ENCODE data around the gene RAG2. TPM values are rescaled to one million over a fixed set of nuclear protein-coding genes. Genes with fewer than 3 reads are reported as not detected.

Gene RAG2
- total RNA-seq, 2 experiments from 2014 or later, result not detected

- POLR2A ChIA-PET, result no interaction called here
- CTCF ChIA-PET, result no interaction called here
- H3K9me3 Mint-ChIP-seq, result no peaks in the 10 kb centered on the region
- no peak overlapping the region for H3K4me3 Mint-ChIP-seq
- no peak overlapping the region for H3K27ac Mint-ChIP-seq
- DNase-seq (no peak), ATAC-seq (ENCODE audit: poor library complexity) (no peak)
- Histone ChIP-seq H3K4me3 (ENCODE audit: low read length) (no peak overlapping the region), H3K36me3 (ENCODE audit: insufficient read depth, low read length) (no peaks in the 10 kb centered on the region), H3K9me3 (ENCODE audit: control insufficient read depth in 1 of 2, insufficient read depth in 1 of 2, low read length in 2 of 2) (peaks cover 0 to 3% of the 10 kb centered on the region in 2 experiments), H3K27me3 (ENCODE audit: control insufficient read depth in 1 of 2, insufficient read depth in 2 of 2, low read length in 2 of 2) (no peaks in the 10 kb centered on the region), H3K4me1 (ENCODE audit: insufficient read depth, low read length) (no peaks in the 10 kb centered on the region), H3K27ac (ENCODE audit: low read depth in 1 of 2, low read length in 2 of 2) (no peak overlapping the region)
- H3K4me1 Mint-ChIP-seq (ENCODE audit: low read depth), result no peaks in the 10 kb centered on the region
- no peak for TF ChIP-seq CTCF (IDR thresholded peaks at IDR 0.05)
- intact Hi-C loops (cut with DNase I, micrococcal nuclease), result no loop called here
- no peaks in the 10 kb centered on the region for H3K36me3 Mint-ChIP-seq (ENCODE audit: low read depth)
- peaks cover 32% of the 10 kb centered on the region for H3K27me3 Mint-ChIP-seq
Measured at GRCh38 chr11:36602135-36602534, 4.1 kb upstream of the RAG2 start.

GRCh38 chr11:36601155-36601554 lies 3.1 kb upstream of the RAG2 start:
- no peak overlapping the region for H3K4me3 Mint-ChIP-seq
- intact Hi-C loops (cut with DNase I, micrococcal nuclease), result no loop called here

GRCh38 chr11:36600180-36600579 lies 2.1 kb upstream of the RAG2 start:
- Mint-ChIP-seq H3K36me3 (ENCODE audit: low read depth) (no peaks in the 10 kb centered on the region), H3K4me3 (no peak overlapping the region), H3K9me3 (no peaks in the 10 kb centered on the region), H3K27me3 (peaks cover 43% of the 10 kb centered on the region), H3K4me1 (ENCODE audit: low read depth) (peaks cover 3% of the 10 kb centered on the region), H3K27ac (no peak overlapping the region)
- no peak for ATAC-seq (ENCODE audit: poor library complexity)
- intact Hi-C loops (cut with DNase I, micrococcal nuclease), result no loop called here
- H3K4me3 ChIP-seq (ENCODE audit: low read length), result no peak overlapping the region
- peaks cover 0 to under 1% of the 10 kb centered on the region in 2 experiments for H3K27me3 ChIP-seq (ENCODE audit: control insufficient read depth in 1 of 2, insufficient read depth in 2 of 2, low read length in 2 of 2)
- CTCF ChIA-PET, result interaction anchor here (0.6 kb wide), 1 partner anchor 101 kb away, joined by 3 read pairs; no protein-coding TSS in a partner anchor
- DNase-seq, result no peak
- POLR2A ChIA-PET, result no interaction called here
- no peak for TF ChIP-seq CTCF (IDR thresholded peaks at IDR 0.05)
- H3K36me3 ChIP-seq (ENCODE audit: insufficient read depth, low read length), result no peaks in the 10 kb centered on the region
- H3K4me1 ChIP-seq (ENCODE audit: insufficient read depth, low read length), result no peaks in the 10 kb centered on the region
- H3K27ac ChIP-seq (ENCODE audit: low read depth in 1 of 2, low read length in 2 of 2), result no peak overlapping the region
- peaks cover 0 to 3% of the 10 kb centered on the region in 2 experiments for H3K9me3 ChIP-seq (ENCODE audit: control insufficient read depth in 1 of 2, insufficient read depth in 1 of 2, low read length in 2 of 2)

More at GRCh38 chr11:36601155-36601554, 3.1 kb upstream of the RAG2 start:
- no peaks in the 10 kb centered on the region for H3K36me3 ChIP-seq (ENCODE audit: insufficient read depth, low read length)
- H3K27me3 ChIP-seq (ENCODE audit: control insufficient read depth in 1 of 2, insufficient read depth in 2 of 2, low read length in 2 of 2), result no peaks in the 10 kb centered on the region
- CTCF ChIA-PET, result no interaction called here
- POLR2A ChIA-PET, result no interaction called here
- Mint-ChIP-seq H3K4me1 (ENCODE audit: low read depth) (no peaks in the 10 kb centered on the region), H3K36me3 (ENCODE audit: low read depth) (no peaks in the 10 kb centered on the region), H3K27me3 (peaks cover 34% of the 10 kb centered on the region), H3K27ac (no peak overlapping the region), H3K9me3 (no peaks in the 10 kb centered on the region)
- H3K27ac ChIP-seq (ENCODE audit: low read depth in 1 of 2, low read length in 2 of 2), result no peak overlapping the region
- H3K4me1 ChIP-seq (ENCODE audit: insufficient read depth, low read length), result no peaks in the 10 kb centered on the region
- peaks cover 0 to 3% of the 10 kb centered on the region in 2 experiments for H3K9me3 ChIP-seq (ENCODE audit: control insufficient read depth in 1 of 2, insufficient read depth in 1 of 2, low read length in 2 of 2)
- no peak for TF ChIP-seq CTCF (IDR thresholded peaks at IDR 0.05)
- DNase-seq (no peak), ATAC-seq (ENCODE audit: poor library complexity) (no peak)
- H3K4me3 ChIP-seq (ENCODE audit: low read length), result no peak overlapping the region

Data from CD4-positive, alpha-beta T cell (primary cell).